ENCODE results near the gene INAFM1. TPM values are rescaled to one million over a fixed set of nuclear protein-coding genes. Genes with fewer than 3 reads are reported as not detected.
A peak's percentile ranks its signal among the peaks of the same experiment; 100 is the strongest.

INAFM1 gene
- total and polyA plus RNA-seq, 8 donors: 10.6 to 37.7 (median 15.6) TPM

GRCh38 chr19:47323872-47324271 is 49.2 kb downstream of the INAFM1 start:
- H3K4me3 ChIP-seq: no peak overlapping the region

DNA sequence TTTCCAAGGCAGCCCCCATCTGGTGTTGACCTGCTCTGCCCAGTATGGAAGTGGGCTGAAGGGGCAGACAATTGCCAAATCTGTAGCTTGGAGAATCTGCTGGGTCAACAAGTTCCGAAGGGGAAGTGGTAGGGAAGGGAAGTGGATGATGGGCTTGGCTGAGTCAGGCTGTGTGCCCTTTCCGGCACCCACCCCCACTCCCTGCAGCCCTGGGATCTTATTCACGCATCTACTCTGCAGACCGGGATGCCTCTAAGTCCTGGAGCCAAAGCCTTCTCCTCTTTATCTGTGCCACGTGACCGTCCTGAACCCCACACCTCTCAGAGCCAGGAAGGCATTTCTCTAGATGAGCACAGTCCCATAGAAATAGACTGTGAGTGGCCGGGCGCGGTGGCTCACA is 49.8 kb downstream of the INAFM1 start:
- Histone ChIP-seq H3K4me1 (no peaks in the 10 kb centered on the region), H3K27ac (peak overlapping the region in 1 of 4 donors; percentile 57), H3K36me3 (no peaks in the 10 kb centered on the region), H3K4me3 (no peak overlapping the region), H3K9me3 (no peaks in the 10 kb centered on the region), H3K27me3 (no peaks in the 10 kb centered on the region)
- intact Hi-C loops (cut with DNase I): no loop called here
- FAIRE-seq (no peak), DNase-seq (peak in 1 of 6 donors; percentile 49), ATAC-seq (peak in 3 of 4 donors; percentile 26 to 79 (median 74))
- TF ChIP-seq, protein P1, sequence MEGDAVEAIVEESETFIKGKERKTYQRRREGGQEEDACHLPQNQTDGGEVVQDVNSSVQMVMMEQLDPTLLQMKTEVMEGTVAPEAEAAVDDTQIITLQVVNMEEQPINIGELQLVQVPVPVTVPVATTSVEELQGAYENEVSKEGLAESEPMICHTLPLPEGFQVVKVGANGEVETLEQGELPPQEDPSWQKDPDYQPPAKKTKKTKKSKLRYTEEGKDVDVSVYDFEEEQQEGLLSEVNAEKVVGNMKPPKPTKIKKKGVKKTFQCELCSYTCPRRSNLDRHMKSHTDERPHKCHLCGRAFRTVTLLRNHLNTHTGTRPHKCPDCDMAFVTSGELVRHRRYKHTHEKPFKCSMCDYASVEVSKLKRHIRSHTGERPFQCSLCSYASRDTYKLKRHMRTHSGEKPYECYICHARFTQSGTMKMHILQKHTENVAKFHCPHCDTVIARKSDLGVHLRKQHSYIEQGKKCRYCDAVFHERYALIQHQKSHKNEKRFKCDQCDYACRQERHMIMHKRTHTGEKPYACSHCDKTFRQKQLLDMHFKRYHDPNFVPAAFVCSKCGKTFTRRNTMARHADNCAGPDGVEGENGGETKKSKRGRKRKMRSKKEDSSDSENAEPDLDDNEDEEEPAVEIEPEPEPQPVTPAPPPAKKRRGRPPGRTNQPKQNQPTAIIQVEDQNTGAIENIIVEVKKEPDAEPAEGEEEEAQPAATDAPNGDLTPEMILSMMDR (IDR thresholded peaks at IDR 0.05): no peak
- WGBS, 2 donors: 45 to 68% methylated on average over 9 of the region's 9 CpGs

More at GRCh38 chr19:47323872-47324271, 49.2 kb downstream of the INAFM1 start:
- Histone ChIP-seq H3K36me3 (no peaks in the 10 kb centered on the region), H3K9me3 (no peaks in the 10 kb centered on the region), H3K27ac (peak overlapping the region in 1 of 4 donors; percentile 57), H3K4me1 (no peaks in the 10 kb centered on the region), H3K27me3 (no peaks in the 10 kb centered on the region)
- ATAC-seq: peak in 2 of 4 donors; percentile 64
- FAIRE-seq: no peak
- WGBS, 2 donors: 71% methylated on average over 11 to 12 of the region's 12 CpGs
- TF ChIP-seq, protein P1 (IDR thresholded peaks at IDR 0.05): no peak
- no peak for DNase-seq
- intact Hi-C loops (cut with DNase I): no loop called here

Small RNAs within 50 kb of the gene (microRNA-seq; reads per million reads assigned to microRNA genes)
- gene MIR3190: 0 reads per million in 2 donors
- gene MIR3191: 0 reads per million in 2 donors

Other genes starting within 250 kb of the INAFM1 start
- gene TMEM160, start 226.3 kb upstream of the INAFM1 start, total RNA-seq: 10 to 100 TPM; 11.9 to 17.8 (median 13.6) TPM
- gene TMEM160, start 226.3 kb upstream of the INAFM1 start, polyA plus RNA-seq: 1 to 10 TPM; 3.4 to 6.0 TPM
- 10 to 100 TPM; 18.2 to 30.4 (median 20.5) TPM for gene ZC3H4, start 161.1 kb upstream of the INAFM1 start, total RNA-seq
- 10 to 100 TPM in 1 of 2 donors, 1 to 10 TPM in 1; 8.1 to 14.3 TPM for gene ZC3H4, start 161.1 kb upstream of the INAFM1 start, polyA plus RNA-seq
- gene SAE1, start 144.1 kb upstream of the INAFM1 start, total RNA-seq: 10 to 100 TPM; 14.8 to 25.8 (median 20.1) TPM
- gene SAE1, start 144.1 kb upstream of the INAFM1 start, polyA plus RNA-seq: 10 to 100 TPM in 1 of 2 donors, 1 to 10 TPM in 1; 10.0 to 23.0 TPM
- 10 to 100 TPM in 3 of 6 donors, 1 to 10 TPM in 3; 6.8 to 19.4 (median 9.2) TPM for gene BBC3, start 43.7 kb upstream of the INAFM1 start, total RNA-seq
- gene BBC3, start 43.7 kb upstream of the INAFM1 start, polyA plus RNA-seq: 10 to 100 TPM in 1 of 2 donors, 1 to 10 TPM in 1; 5.5 to 11.3 TPM
- 10 to 100 TPM; 24.6 to 67.3 (median 34.7) TPM for gene CCDC9, start 18.4 kb upstream of the INAFM1 start, total RNA-seq
- gene CCDC9, start 18.4 kb upstream of the INAFM1 start, polyA plus RNA-seq: 100 to 1,000 TPM in 1 of 2 donors, 10 to 100 TPM in 1; 38.3 to 102 TPM
- gene C5AR1, start 35.0 kb downstream of the INAFM1 start, total RNA-seq: 10 to 100 TPM in 2 of 6 donors, 1 to 10 TPM in 4; 1.2 to 10.4 (median 4.5) TPM
- gene C5AR1, start 35.0 kb downstream of the INAFM1 start, polyA plus RNA-seq: 1 to 10 TPM; 2.3 to 4.1 TPM
- 1 to 10 TPM in 1 of 6 donors, under 1 TPM in 4, not detected in 1; 0.09 to 1.2 (median 0.69) TPM for gene C5AR2, start 57.3 kb downstream of the INAFM1 start, total RNA-seq
- under 1 TPM; 0.12 to 0.23 TPM for gene C5AR2, start 57.3 kb downstream of the INAFM1 start, polyA plus RNA-seq
- gene DHX34, start 74.4 kb downstream of the INAFM1 start, total RNA-seq: 1 to 10 TPM; 3.5 to 9.9 (median 5.8) TPM
- gene DHX34, start 74.4 kb downstream of the INAFM1 start, polyA plus RNA-seq: 10 to 100 TPM; 16.7 to 23.5 TPM
- 1 to 10 TPM in 4 of 6 donors, under 1 TPM in 2; 0.91 to 4.1 (median 2.1) TPM for gene MEIS3, start 144.6 kb downstream of the INAFM1 start, total RNA-seq
- gene MEIS3, start 144.6 kb downstream of the INAFM1 start, polyA plus RNA-seq: 10 to 100 TPM; 16.0 to 28.5 TPM
- 1 to 10 TPM; 4.5 to 8.3 (median 6.7) TPM for gene SLC8A2, start 197.0 kb downstream of the INAFM1 start, total RNA-seq
- gene SLC8A2, start 197.0 kb downstream of the INAFM1 start, polyA plus RNA-seq: 1 to 10 TPM; 2.6 to 4.8 TPM
- gene KPTN, start 209.3 kb downstream of the INAFM1 start, total RNA-seq: 10 to 100 TPM in 1 of 6 donors, 1 to 10 TPM in 5; 3.0 to 10.7 (median 5.1) TPM
- gene KPTN, start 209.3 kb downstream of the INAFM1 start, polyA plus RNA-seq: 10 to 100 TPM; 52.5 to 53.3 TPM
- 10 to 100 TPM; 47.2 to 63.5 (median 53.2) TPM for gene NAPA, start 240.2 kb downstream of the INAFM1 start, total RNA-seq
- 100 to 1,000 TPM in 1 of 2 donors, 10 to 100 TPM in 1; 77.2 to 121 TPM for gene NAPA, start 240.2 kb downstream of the INAFM1 start, polyA plus RNA-seq

Data from pancreas (tissue), 10 donors.